ENCODE results near the gene AK1.

The AK1 gene

GRCh38 chr9:127877566-127877998 is at the start of gene AK1:
Gene AK1 (minus strand): TSS chr9:127877675. CDS start chr9:127874617, 3,058 bp downstream.
- DNase-seq = no peak

GRCh38 chr9:127926906-127927200 is 49.4 kb upstream of the AK1 start:
- no peak for DNase-seq

- no peak for DNase-seq
Observed at GRCh38 chr9:127925959-127926905, 48.8 kb upstream of the AK1 start.

- DNase-seq = no peak
Observed at GRCh38 chr9:127924736-127925444, 47.4 kb upstream of the AK1 start.

GRCh38 chr9:127923771-127924170 is 46.3 kb upstream of the AK1 start:
- DNase-seq = no peak

GRCh38 chr9:127923046-127923445 is 45.6 kb upstream of the AK1 start:
- no peak for DNase-seq

- DNase-seq = no peak
Observed at GRCh38 chr9:127921557-127922120, 44.2 kb upstream of the AK1 start.

- no peak for DNase-seq
Observed at GRCh38 chr9:127920794-127921193, 43.3 kb upstream of the AK1 start.

- no peak for DNase-seq
Observed at GRCh38 chr9:127919253-127919815, 41.9 kb upstream of the AK1 start.

GRCh38 chr9:127918183-127919107 is 41.0 kb upstream of the AK1 start:
- DNase-seq = no peak

GRCh38 chr9:127917603-127918002 is 40.1 kb upstream of the AK1 start:
- no peak for DNase-seq

GRCh38 chr9:127916720-127917581 is 39.5 kb upstream of the AK1 start, which contains the start of gene ST6GALNAC4:
Gene ST6GALNAC4 (minus strand): TSS chr9:127917041. CDS start chr9:127916419, 622 bp downstream.
- peak; percentile 60 for DNase-seq

- no peak for DNase-seq
Observed at GRCh38 chr9:127915801-127916719, 38.6 kb upstream of the AK1 start.

GRCh38 chr9:127915325-127915752 is 37.9 kb upstream of the AK1 start:
- DNase-seq = no peak

GRCh38 chr9:127913682-127914081 is 36.2 kb upstream of the AK1 start:
- DNase-seq = no peak

GRCh38 chr9:127912882-127913281 is 35.4 kb upstream of the AK1 start:
- DNase-seq = no peak

- DNase-seq = no peak
Observed at GRCh38 chr9:127912296-127912695, 34.8 kb upstream of the AK1 start.

GRCh38 chr9:127910613-127911205 is 33.2 kb upstream of the AK1 start:
- DNase-seq = no peak

- no peak for DNase-seq
Observed at GRCh38 chr9:127909839-127910273, 32.4 kb upstream of the AK1 start.

GRCh38 chr9:127908660-127908926 is 31.1 kb upstream of the AK1 start:
- DNase-seq = no peak
